RKO (cell line): ENCODE results near the gene CDHR2.
"Not testable (repeated sequence)": the region's sequence is repeated elsewhere in the genome, so short reads cannot be mapped to it uniquely, and the experiment has no call there.

Experiments used
- DNase-seq: peaks from one replicate; pipeline ENCODE4 v3.0.0-alpha.2; 2016; ENCODE audit warnings: low spot score

The CDHR2 gene

DNA sequence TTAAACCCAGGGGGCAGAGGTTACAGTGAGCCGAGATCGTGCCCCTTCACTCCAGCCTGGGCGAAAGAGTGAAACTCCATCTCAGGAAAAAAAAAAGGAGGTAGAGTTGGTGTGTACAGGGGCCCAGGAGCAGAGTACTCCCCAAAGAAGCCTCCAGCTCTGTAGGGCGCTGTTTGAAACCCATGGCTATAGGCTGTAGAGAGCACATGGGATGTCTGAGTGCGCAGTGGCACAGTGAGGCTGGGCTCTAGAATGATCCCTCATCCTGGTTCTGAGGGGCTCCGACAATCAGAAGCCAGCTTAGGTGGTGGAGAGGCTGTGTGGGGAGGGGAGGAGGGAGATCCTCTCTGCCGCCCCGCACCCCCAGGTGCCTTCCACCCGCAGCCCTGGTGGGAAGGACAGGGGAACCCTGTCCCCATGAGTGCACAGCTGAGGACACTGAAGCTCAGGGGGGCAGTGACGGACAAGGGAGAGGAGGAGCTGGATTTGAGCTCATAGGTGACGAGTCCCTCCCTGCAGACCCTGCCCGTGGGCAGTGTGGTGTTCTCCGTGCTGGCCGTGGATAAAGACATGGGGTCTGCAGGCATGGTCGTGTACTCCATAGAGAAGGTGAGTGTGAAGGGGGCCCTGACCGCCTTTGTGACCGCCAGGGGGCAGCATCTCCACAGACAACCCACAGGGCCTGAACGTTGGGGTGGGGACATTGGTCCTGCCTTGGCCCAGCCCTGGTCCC, 24.6 kb downstream of the CDHR2 start:
- DNase-seq, result no peak

DNA sequence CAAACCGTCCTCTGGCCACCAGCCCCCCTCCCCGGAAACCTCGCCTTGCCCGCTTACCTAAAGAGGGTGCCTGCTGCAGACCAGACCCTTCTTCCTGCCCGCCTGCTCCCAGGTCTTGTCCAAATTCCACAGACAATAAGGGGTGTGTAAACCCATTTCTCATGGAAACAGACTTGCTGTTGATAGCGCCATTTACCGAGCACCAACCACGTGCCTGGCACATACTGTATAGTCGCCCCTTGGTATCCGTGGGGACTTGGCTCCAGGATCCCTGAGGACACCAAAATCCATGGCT, 25.1 kb downstream of the CDHR2 start:
- DNase-seq, result no peak

DNA sequence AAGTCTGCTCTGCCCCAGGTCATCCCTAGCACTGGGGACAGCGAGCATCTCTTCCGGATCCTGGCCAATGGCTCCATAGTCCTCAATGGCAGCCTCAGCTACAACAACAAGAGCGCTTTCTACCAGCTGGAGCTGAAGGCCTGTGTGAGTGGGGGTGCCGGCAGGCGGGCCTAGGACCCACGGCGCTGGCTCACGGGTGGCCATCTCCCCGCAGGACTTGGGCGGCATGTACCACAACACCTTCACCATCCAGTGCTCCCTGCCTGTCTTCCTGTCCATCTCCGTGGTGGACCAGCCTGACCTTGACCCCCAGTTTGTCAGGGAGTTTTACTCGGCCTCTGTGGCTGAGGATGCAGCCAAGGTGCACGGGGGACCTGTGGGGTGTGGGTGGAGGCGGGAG, 25.9 kb downstream of the CDHR2 start:
- DNase-seq, result no peak

DNA sequence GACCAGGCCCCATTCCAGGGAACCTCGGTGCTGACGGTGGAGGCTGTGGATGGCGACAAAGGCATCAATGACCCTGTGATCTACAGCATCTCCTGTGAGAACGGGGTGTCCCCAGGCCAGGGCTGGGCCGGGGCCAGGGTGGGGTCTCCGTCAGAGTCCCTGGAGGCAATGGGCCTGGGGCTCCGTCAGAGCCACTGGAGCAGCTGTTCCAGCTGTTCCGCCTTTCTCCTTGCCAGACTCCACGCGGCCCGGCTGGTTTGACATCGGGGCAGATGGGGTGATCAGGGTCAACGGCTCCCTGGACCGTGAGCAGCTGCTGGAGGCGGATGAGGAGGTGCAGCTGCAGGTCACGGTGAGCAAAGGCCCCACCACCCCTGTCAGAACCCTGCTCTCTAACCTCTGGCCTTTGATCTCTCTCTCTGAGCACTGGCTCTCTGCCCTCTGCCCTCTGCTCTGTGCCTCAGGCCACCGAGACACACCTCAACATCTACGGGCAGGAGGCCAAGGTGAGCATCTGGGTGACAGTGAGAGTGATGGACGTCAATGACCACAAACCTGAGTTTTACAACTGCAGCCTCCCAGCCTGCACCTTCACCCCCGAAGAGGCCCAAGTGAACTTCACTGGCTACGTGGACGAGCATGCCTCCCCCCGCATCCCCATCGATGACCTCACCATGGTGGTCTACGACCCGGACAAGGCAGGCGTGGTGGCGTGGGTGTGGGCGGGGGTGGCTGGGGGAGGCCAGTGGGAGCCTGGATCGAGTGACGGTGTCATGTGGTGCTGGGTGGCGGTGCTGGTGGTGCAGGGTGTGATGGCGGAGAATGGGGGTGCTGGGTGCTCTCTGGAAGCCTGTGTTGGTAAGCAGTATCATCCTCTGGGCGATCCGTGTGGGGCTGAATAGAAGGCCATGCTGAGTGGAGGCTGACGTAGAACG, 26.6 kb downstream of the CDHR2 start:
- no peak for DNase-seq

DNA sequence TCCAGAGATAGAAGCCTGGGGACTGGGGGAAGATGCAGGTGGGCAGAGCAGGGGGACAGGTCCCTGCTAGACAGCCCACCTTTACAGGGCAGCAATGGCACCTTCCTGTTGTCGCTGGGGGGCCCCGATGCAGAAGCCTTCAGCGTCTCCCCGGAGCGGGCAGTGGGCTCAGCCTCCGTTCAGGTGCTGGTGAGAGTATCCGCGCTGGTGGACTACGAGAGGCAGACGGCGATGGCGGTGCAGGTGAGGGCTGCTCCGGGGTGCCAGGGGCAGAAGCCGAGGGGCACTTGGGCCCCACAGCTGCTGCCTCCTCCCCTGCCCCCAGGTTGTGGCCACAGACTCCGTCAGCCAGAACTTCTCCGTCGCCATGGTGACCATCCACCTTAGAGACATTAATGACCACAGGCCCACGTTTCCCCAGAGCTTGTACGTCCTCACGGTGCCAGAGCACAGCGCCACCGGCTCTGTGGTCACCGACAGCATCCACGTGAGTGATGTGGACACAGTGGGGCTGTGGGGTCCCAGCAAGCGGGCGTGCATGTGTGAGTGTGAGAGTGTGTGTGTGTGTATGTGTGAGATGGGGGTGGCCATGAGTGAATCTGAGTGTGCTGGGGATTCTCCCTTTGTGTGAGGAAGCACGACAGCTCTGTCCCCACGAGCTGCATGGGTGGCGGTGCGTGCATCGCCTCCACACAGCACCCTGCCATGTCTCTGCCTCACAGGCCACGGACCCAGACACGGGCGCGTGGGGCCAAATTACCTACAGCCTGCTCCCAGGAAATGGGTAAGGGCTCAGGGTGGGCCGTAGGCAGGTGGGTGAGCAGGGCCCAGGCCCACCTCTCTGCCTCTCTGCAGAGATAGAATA, 28.4 kb downstream of the CDHR2 start:
- DNase-seq, result no peak

DNA sequence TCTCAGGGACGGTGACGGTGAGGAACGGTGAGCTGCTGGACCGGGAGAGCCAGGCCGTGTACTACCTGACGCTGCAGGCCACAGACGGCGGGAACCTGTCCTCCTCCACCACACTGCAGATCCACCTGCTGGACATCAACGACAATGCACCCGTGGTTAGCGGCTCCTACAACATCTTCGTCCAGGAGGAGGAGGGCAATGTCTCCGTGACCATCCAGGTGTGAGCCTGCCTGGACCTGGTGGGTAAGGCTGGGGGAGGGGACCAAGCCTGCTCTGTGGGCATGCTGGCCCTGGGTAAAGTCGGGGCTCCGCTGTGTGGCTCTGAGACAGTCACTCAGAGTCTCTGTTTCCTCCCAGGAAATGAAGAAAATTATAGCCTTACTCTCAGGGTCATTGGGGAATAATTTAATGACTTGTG, 29.3 kb downstream of the CDHR2 start:
- peak; percentile 52 for DNase-seq

DNA sequence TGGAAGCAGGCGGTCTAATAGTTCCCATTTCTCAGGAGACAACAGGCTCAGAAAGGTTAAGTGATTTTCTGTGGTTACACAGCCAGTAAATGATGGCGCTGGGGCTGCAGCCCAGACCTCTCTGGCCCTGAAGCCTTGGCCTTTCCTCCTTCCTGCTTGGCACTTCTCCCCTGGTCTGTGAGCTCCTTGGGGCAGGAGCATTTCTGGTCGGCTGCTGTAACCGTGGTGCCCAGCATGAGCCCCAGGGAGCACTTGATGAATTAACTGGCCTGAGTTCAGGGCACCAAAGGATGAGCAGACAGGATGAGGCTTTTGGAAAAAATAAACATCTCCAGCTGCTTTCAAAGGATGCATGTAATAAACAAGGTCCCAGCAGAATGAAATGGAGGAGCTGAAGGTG, 30.2 kb downstream of the CDHR2 start:
- no peak for DNase-seq

DNA sequence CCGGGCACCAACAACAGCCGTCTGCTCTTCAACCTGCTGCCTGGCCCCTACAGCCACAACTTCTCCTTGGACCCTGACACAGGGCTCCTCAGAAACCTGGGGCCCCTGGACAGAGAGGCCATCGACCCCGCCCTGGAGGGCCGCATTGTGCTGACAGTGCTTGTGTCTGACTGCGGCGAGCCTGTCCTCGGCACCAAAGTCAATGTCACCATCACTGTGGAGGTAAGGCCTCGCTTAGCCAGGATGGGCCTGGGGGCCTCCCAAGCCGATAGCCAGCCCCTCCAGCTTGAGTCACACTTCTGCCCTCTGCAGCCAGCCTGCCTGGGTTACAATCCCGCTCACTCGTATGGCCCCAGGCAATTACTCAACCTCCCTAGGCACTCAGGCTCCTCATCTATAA, 32.2 kb downstream of the CDHR2 start:
- DNase-seq, result no peak

DNA sequence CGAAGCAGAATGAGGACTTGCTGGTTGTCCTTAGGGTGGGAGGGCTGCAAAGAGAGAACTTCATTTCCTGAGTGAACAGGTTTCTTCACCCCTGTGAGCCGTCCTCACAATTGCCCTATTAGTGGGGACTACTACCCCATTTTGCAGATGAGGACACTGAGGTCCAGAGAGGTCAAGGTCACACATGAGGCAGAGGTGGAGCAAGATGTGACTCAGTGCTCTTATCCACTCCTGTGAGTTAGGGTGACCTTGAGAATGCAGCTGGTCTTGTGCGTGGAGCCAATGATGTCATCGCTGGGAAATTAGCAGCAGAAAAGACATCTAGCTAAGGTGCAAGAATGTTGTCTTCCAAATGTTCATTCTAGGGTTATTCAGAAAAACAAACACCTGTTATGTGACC, 33.9 kb downstream of the CDHR2 start:
- DNase-seq, result peak; percentile 23

DNA sequence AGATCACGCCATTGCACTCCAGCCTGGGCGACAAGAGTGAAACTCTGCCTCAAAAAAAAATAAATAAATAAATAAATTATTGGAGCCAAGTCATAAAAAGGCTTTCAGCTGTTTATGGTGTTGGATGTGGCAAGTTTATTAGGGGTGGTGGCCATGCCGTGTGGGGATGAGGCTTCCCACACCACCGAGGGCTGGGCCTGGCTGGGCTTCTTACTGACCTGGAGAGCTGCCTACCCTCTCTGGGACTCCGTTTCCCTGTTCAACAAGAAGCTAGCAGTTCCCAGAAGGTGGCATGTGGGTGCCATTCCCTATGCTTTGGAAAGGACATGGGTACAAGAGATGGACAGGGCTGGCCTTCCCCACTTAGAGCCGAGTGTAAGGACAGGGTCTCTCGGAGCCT, 38.3 kb downstream of the CDHR2 start:
- no peak for DNase-seq

DNA sequence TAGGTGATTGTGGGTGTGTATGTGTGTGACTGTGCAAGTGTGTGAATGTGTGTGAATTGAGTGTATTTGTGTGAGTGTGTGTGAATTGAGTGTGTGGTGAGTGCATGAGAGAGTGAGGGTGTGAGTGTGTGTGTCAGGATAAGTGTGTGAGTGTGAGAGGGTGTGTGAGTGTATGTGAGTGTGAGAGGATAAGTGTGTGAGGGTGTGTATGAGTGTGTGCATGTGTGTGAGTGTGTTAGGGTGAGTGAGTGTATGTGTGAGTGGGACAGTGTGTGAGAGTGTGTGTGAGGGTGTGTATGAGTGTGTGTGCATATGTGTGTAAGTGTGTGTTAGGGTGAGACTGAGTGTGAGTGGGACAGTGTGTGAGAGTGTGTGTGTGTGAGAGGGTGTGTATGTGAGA, 39.2 kb downstream of the CDHR2 start:
- DNase-seq, result no peak

DNA sequence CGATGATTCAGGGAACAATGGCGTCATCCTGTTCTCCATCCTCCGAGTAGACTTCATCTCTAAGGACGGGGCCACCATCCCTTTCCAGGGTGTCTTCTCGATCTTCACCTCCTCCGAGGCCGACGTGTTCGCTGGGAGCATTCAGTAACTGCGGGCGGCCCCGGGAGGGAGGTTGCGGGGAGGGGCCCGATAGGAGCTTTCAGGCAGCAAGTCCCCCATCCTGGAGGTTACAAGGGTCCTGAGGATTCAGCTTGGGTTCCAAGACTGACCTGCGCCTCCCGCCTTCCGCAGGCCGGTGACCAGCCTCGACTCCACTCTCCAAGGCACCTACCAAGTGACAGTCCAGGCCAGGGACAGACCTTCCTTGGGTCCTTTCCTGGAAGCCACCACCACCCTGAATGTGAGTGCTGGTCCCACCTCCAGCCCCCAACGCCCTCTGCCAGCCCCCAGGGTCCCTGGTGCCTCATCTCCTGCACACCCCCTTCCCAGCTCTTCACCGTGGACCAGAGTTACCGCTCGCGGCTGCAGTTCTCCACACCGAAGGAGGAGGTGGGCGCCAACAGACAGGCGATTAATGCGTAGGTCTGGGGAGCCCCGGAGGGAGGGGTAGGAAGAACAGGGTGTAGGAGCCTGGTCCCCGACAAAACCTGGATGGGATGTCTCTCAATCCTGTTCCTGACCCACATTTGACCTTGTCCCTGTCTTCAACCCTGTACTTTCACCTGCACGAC, 40.1 kb downstream of the CDHR2 start:
- no peak for DNase-seq

DNA sequence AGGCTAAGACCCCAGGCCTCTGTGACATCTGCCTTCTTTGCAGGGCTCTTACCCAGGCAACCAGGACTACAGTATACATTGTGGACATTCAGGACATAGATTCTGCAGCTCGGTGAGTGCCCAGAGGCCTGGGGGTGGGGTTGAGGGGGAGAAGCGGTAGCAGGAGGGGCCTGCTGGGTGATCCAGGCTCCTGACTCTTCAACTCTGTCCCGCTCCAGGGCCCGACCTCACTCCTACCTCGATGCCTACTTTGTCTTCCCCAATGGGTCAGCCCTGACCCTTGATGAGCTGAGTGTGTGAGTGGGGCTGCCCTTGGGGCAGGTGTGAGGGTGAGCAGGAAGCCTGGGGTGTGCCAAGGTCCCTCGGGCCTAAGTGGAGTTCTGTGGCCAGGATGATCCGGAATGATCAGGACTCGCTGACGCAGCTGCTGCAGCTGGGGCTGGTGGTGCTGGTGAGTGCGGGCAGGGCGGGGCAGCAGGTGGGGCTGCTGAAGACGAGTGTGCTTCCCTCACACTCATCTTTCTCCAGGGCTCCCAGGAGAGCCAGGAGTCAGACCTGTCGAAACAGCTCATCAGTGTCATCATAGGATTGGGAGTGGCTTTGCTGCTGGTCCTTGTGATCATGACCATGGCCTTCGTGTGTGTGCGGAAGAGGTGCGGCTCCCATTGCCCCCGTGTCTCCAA, 41.0 kb downstream of the CDHR2 start:
- DNase-seq, result no peak

DNA sequence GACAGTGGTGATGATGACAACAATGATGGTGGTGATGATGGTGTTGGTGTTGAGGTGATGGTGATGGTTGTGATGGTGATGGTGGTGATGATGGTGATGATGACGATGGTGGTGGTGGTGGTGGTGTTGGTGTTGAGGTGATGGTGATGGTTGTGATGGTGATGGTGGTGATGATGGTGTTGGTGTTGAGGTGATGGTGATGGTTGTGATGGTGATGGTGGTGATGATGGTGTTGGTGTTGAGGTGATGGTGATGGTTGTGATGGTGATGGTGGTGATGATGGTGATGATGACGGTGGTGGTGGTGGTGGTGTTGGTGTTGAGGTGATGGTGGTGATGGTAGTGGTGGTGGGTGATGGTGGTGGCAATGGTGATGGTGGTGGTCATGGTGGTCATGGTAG, 42.5 kb downstream of the CDHR2 start:
- DNase-seq, result not testable (repeated sequence)

DNA sequence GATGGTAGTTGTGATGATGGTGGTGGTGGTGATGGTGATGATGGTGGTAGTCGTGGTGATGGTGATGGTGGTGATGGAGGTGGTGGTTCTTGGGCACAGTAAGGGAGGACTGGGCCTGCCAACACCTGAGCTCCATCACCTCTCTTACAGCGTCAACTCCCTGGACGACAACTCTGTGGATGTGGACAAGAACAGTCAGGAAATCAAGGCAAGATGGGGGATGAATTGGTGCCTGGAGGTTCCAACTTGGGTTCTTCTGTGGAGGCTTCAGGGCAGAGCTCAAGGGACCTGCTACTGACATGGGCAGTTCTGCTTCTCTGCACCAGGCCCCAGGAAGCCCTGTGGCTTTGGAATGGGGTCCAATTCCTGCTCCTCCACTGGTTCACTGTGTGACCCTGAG, 43.4 kb downstream of the CDHR2 start:
- no peak for DNase-seq

DNA sequence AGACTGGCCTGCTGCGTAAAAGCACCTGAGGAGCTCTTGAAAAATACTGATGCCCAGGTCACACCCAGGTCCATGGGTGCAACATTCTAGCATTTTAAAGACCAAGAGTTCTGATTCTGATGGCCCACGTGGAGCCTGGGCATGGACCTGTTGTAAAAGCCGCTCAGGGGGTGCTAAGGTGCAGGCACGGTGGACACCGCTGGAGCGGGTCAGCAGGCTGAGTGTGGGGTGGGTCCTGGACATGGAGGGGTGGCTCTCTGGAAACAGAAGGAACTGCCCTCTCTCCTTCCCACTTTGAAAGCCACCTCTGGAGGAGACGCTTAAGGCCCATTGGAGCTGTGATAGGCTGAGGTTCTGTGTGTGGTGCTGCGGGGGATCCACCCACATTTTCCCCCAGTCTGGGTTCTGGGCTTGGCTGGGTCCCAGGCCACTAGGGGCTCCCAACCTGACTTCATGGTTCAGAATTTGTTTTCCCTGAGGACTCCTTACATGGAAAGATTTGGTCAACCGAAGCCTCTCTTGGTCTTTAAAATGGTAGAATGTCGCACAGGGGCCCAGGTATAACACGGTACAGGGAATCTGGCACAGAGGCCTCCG, 44.2 kb downstream of the CDHR2 start:
- DNase-seq, result no peak

DNA sequence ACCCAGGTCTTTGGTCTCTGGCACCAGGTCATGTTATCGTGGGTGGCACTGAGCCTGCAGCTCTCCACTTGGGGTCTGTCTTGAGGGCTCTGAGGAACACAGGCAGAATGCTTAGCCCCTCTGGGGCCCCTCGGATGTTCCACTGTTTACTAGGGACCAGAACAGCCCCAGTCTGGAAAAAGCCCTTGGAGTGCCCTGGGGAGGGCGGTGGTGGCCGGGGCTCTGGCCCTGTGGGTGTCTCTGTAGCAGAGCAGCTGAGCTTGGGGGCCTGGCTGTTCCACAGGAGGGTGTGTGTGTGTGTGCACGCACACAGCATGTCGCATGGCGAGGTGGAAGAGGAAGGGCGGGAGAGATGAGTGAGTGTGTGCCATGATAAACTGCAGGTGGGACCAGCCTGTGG, 45.4 kb downstream of the CDHR2 start:
- DNase-seq, result no peak

DNA sequence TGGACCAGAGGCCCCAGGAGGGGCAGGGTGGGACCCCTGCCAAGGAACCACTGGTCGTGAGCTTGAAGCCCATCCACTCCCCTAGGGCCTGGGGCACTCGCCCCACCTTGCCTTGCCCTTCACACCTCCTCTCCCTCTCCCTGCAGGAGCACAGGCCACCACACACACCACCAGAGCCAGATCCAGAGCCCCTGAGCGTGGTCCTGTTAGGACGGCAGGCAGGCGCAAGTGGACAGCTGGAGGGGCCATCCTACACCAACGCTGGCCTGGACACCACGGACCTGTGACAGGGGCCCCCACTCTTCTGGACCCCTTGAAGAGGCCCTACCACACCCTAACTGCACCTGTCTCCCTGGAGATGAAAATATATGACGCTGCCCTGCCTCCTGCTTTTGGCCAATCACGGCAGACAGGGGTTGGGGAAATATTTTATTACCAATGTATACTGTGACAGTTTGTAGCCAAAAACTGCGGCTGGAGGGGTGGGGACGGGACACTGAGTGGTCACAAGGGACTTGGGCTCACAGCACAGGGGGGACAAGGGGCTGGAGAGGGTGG, 46.3 kb downstream of the CDHR2 start:
- DNase-seq, result no peak

DNA sequence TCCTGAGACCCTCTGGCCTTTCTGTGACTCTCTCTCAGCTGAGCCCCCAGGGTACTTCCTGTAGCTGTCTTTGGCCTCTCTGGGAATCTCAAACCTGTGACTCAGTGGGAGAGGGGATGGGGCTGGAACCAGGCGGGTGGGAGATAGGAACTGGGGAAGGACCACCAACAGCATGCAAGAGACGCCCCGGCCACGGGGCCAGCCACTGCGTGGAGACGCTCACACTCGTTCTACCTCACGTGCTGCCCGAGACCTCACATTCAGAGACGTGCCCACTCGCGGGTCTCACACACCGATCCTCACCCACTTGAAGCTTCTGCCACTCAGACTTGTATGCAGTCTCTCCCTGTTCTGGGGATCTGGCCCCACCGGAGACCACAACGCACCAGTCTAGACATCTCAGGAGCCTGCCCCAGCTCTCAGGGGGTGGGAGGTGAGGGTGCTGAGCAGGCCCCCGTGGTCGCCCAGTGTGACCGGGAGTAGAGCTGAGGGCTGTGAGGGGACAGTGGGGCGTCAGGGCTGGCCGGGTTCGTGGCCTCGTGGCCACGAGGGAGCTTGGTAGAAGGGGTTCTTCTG, 47.0 kb downstream of the CDHR2 start:
- no peak for DNase-seq

DNA sequence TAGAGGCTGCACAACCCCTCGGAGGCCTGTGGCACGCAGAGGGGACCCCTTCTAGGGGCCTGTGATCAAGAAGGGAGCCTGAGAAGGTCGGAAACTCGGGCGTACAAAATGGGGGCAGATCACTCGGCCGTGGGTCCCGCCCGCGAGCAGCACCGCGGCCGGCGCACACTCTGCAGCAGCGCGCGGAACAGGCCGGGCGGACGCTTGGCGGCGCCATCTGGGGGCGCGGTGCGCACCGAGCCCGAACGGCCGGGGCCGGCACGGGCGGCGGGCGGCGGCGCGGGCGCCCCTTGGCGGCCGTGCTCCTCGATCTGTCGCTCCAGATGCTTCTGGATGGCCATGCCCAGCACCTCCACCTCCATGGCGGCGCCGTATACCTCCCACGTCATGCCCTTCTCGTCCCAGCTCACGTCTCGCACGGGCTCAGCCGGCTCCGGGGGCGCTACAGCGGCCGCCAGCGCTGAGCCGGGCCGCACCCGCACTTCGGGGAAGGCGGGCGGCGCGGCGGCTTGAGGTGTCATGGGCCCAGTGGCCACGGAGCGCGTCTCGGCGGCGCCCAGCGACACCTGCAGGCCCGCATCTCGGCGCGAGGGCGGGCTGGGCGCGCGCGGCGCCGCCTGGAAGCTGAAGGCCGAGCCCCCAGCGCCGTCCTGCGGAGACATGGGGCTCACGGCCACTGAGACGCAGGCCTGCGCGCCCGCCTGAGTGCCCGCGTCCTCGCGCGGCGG, 47.7 kb downstream of the CDHR2 start:
- no peak for DNase-seq
